Esophagus squamous epithelium (tissue), 5 donors: ENCODE data around the gene DENND1A. TPM values are rescaled to one million over a fixed set of nuclear protein-coding genes. Genes with fewer than 3 reads are reported as not detected.
"Not testable (repeated sequence)": the region's sequence is repeated elsewhere in the genome, so short reads cannot be mapped to it uniquely, and the experiment has no call there.

Experiments
- DNase-seq: peaks from one replicate; lab custom pipeline; 2025; lab: John Stamatoyannopoulos, UW
- H3K27ac ChIP-seq, 4 donors: fragments of 200-600 bp; sonication (generic); one replicate each; pipeline ENCODE4 v1.5.1; 2016 to 2019; ENCODE audit warnings: mild to moderate bottlenecking in 1 of 4
- H3K27me3 ChIP-seq, 4 donors: fragments of 200-600 bp; sonication (generic); 1 replicate in 3 of 4; 2 replicates in 1 of 4; pipeline versions ENCODE4 v1.5.1 to v1.6.0; 2017 to 2021; ENCODE audit warnings: antibody characterized with exemption in 1 of 4
- H3K36me3 ChIP-seq, 3 donors: fragments of 200-600 bp; sonication (generic); one replicate each; pipeline ENCODE4 v1.5.1; 2016 to 2019
- H3K4me1 ChIP-seq, 3 donors: fragments of 200-600 bp; sonication (generic); one replicate each; pipeline ENCODE4 v1.5.1; 2017 to 2019
- H3K4me3 ChIP-seq, 4 donors: fragments of 200-600 bp; sonication (generic); 1 replicate in 3 of 4; 2 replicates in 1 of 4; pipeline ENCODE4 v1.5.1; 2016 to 2019; ENCODE audit warnings: mild to moderate bottlenecking in 2 of 4, moderate library complexity in 1 of 4
- H3K9me3 ChIP-seq, 3 donors: fragments of 200-600 bp; sonication (generic); one replicate each; pipeline ENCODE4 v1.5.1; 2016 to 2019
- CTCF ChIP-seq, 6 experiments: fragments of 450-650 bp in 4 of 6; fragments of 200-600 bp in 2 of 6; sonication (generic) in 2 of 6; IDR thresholded peaks; one replicate each; pipeline ENCODE4 v1.5.1; 2016 to 2019; ENCODE audit warnings: antibody characterized with exemption in 6 of 6, mild to moderate bottlenecking in 4 of 6, moderate library complexity in 4 of 6
- POLR2A ChIP-seq, 4 donors: fragments of 450-650 bp; IDR thresholded peaks; one replicate each; pipeline ENCODE4 v1.6.1; 2017; ENCODE audit warnings: antibody characterized with exemption in 4 of 4, mild to moderate bottlenecking in 4 of 4, moderate library complexity in 3 of 4
- WGBS, 2 donors: methylation state at CpG; one replicate each; pipeline ENCODE4 v1.1.5; 2018; 5-methylcytosine and 5-hydroxymethylcytosine counted together
- intact Hi-C: fragments of 100-400 bp; cut with DNase I; formaldehyde crosslinking; loops from one replicate; pipeline ENCODE4 v1.15.0; 2022
- total RNA-seq, 4 donors: library from RNA; depleted of rRNA; stranded (reverse); fragments of >200 nt; gene quantifications; one replicate each; pipeline ENCODE4 v1.1.0, GENCODE V29; 2016
- donor health status: DM: yes; HTN: yes; CAD: no.

DENND1A gene
- total RNA-seq, 4 donors from 2014 or later = 5.3 to 16.0 (median 12.9) TPM

- no peaks in the 10 kb centered on the region for H3K9me3 ChIP-seq
- 92% methylated on average over 2 of the region's 2 CpGs; no CpG with 5 or more reads in 1 of the 2 donors for WGBS, 2 donors
- no peak overlapping the region for H3K4me3 ChIP-seq
- no peaks in the 10 kb centered on the region for H3K36me3 ChIP-seq
- H3K4me1 ChIP-seq = no peaks in the 10 kb centered on the region
- intact Hi-C loops = no loop called here
- DNase-seq = no peak
- TF ChIP-seq POLR2A (IDR thresholded peaks at IDR 0.05) (no peak), CTCF (IDR thresholded peaks at IDR 0.05) (no peak)
- H3K27me3 ChIP-seq = peaks cover 0 to 13% (median 0%) of the 10 kb centered on the region in 4 donors
- H3K27ac ChIP-seq = no peak overlapping the region
These were observed 13.7 kb upstream of the DENND1A start for GRCh38 chr9:123943671-123944070.

GRCh38 chr9:123942542-123942941, 12.6 kb upstream of the DENND1A start:
- no peak for DNase-seq
- 85 to 88% methylated on average over 4 to 8 of the region's 10 CpGs for WGBS, 2 donors
- no peaks in the 10 kb centered on the region for H3K9me3 ChIP-seq
- intact Hi-C loops = no loop called here
- no peaks in the 10 kb centered on the region for H3K36me3 ChIP-seq
- H3K27me3 ChIP-seq = peaks cover 0 to 18% (median 0%) of the 10 kb centered on the region in 4 donors
- no peak overlapping the region for H3K27ac ChIP-seq
- H3K4me1 ChIP-seq = no peaks in the 10 kb centered on the region
- TF ChIP-seq CTCF (IDR thresholded peaks at IDR 0.05) (no peak), POLR2A (IDR thresholded peaks at IDR 0.05) (no peak)
- no peak overlapping the region for H3K4me3 ChIP-seq

GRCh38 chr9:123941524-123942070, 11.7 kb upstream of the DENND1A start:
- H3K27me3 ChIP-seq = peaks cover 0 to 22% (median 0%) of the 10 kb centered on the region in 4 donors
- H3K4me3 ChIP-seq = no peak overlapping the region
- TF ChIP-seq CTCF (IDR thresholded peaks at IDR 0.05) (no peak), POLR2A (IDR thresholded peaks at IDR 0.05) (no peak)
- H3K4me1 ChIP-seq = no peaks in the 10 kb centered on the region
- H3K36me3 ChIP-seq = no peaks in the 10 kb centered on the region
- intact Hi-C loops = no loop called here
- no peak overlapping the region for H3K27ac ChIP-seq
- peaks cover 0 to 3% (median 0%) of the 10 kb centered on the region in 3 donors for H3K9me3 ChIP-seq
- no peak for DNase-seq
- WGBS, 2 donors = 72 to 77% methylated on average over 5 to 7 of the region's 7 CpGs

- DNase-seq = no peak
- no peaks in the 10 kb centered on the region for H3K36me3 ChIP-seq
- H3K9me3 ChIP-seq = peaks cover 0 to 7% (median 0%) of the 10 kb centered on the region in 3 donors
- WGBS, 2 donors = 71 to 78% methylated on average over 6 to 8 of the region's 8 CpGs
- TF ChIP-seq CTCF (IDR thresholded peaks at IDR 0.05) (no peak), POLR2A (IDR thresholded peaks at IDR 0.05) (no peak)
- no peaks in the 10 kb centered on the region for H3K4me1 ChIP-seq
- intact Hi-C loops = no loop called here
- H3K27ac ChIP-seq = no peak overlapping the region
- peaks cover 0 to 26% (median 0%) of the 10 kb centered on the region in 4 donors for H3K27me3 ChIP-seq
- H3K4me3 ChIP-seq = no peak overlapping the region
These were observed 11.0 kb upstream of the DENND1A start for GRCh38 chr9:123940721-123941523.

- Histone ChIP-seq H3K9me3 (peaks cover 0 to 7% (median 0%) of the 10 kb centered on the region in 3 donors), H3K27ac (no peak overlapping the region), H3K4me1 (no peaks in the 10 kb centered on the region), H3K4me3 (no peak overlapping the region), H3K27me3 (peaks cover 0 to 26% (median 0%) of the 10 kb centered on the region in 4 donors), H3K36me3 (no peaks in the 10 kb centered on the region)
- 62 to 79% methylated on average over 5 of the region's 5 CpGs for WGBS, 2 donors
- TF ChIP-seq CTCF (IDR thresholded peaks at IDR 0.05) (no peak), POLR2A (IDR thresholded peaks at IDR 0.05) (no peak)
- intact Hi-C loops = no loop called here
- no peak for DNase-seq
These were observed 8.5 kb upstream of the DENND1A start for GRCh38 chr9:123938401-123938800.

- intact Hi-C loops, H3K4me3 ChIP-seq, H3K9me3 ChIP-seq, H3K4me1 ChIP-seq, H3K36me3 ChIP-seq, H3K27ac ChIP-seq, DNase-seq: not testable (repeated sequence)
- 76 to 77% methylated on average over 3 of the region's 3 CpGs for WGBS, 2 donors
- H3K27me3 ChIP-seq = peaks cover 0 to 26% (median 0%) of the 10 kb centered on the region in 4 donors
These were observed 6.6 kb upstream of the DENND1A start for GRCh38 chr9:123936575-123936974.
